NB4 (cell line): Measurements from ENCODE around the gene AUTS2.

Experiments used
- DNase-seq: peaks from one replicate; pipeline ENCODE4 v3.0.0; 2010; ENCODE audit warnings: low read depth
- H3K4me3 ChIP-seq: one replicate; pipeline ENCODE4 v1.5.1; 2011; ENCODE audit warnings: mild to moderate bottlenecking, low read depth, low read length, moderate library complexity
- MYC ChIP-seq: IDR thresholded peaks from 2 replicates; pipeline ENCODE4 v1.6.1; 2011; ENCODE audit warnings: low read depth, low read length
- POLR2A ChIP-seq: IDR thresholded peaks from 2 replicates; pipeline ENCODE4 v1.6.1; 2011; ENCODE audit warnings: mild to moderate bottlenecking; ENCODE audit not compliant: insufficient read length; ENCODE audit errors: extremely low read depth
- TF ChIP-seq, protein P1 (sequence below): IDR thresholded peaks from one replicate; pipeline ENCODE4 v1.5.1; 2012; ENCODE audit warnings: low read depth, low read length
- TF ChIP-seq, protein P2 (sequence below): IDR thresholded peaks from 2 replicates; pipeline ENCODE4 v1.6.1; 2011; ENCODE audit warnings: low read depth, low read length

AUTS2 gene

DNA sequence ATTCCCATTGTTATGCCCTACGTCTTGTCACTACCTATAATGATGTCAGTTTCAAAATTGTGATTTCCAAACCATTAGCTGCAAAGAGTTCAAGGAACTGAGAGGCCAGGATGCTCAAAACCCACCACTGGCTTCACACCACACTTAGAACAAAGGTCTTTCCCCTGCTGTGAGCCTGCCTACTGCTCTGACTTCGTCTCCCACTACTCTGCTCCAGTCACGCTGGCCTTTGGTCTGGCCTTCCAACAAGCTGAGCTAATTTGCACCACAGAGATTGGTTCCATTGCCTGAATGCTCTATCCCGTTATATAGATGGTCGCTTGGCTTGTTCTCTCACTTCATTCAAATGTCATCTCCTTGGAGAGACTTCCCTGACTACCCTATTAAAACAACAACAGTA lies 961.5 kb downstream of the AUTS2 start:
- H3K4me3 ChIP-seq = no peak overlapping the region
- TF ChIP-seq POLR2A = no peak
- TF ChIP-seq, protein P1, sequence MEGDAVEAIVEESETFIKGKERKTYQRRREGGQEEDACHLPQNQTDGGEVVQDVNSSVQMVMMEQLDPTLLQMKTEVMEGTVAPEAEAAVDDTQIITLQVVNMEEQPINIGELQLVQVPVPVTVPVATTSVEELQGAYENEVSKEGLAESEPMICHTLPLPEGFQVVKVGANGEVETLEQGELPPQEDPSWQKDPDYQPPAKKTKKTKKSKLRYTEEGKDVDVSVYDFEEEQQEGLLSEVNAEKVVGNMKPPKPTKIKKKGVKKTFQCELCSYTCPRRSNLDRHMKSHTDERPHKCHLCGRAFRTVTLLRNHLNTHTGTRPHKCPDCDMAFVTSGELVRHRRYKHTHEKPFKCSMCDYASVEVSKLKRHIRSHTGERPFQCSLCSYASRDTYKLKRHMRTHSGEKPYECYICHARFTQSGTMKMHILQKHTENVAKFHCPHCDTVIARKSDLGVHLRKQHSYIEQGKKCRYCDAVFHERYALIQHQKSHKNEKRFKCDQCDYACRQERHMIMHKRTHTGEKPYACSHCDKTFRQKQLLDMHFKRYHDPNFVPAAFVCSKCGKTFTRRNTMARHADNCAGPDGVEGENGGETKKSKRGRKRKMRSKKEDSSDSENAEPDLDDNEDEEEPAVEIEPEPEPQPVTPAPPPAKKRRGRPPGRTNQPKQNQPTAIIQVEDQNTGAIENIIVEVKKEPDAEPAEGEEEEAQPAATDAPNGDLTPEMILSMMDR = no peak
- no peak for TF ChIP-seq MYC
- TF ChIP-seq, protein P2, sequence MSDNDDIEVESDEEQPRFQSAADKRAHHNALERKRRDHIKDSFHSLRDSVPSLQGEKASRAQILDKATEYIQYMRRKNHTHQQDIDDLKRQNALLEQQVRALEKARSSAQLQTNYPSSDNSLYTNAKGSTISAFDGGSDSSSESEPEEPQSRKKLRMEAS = no peak

DNA sequence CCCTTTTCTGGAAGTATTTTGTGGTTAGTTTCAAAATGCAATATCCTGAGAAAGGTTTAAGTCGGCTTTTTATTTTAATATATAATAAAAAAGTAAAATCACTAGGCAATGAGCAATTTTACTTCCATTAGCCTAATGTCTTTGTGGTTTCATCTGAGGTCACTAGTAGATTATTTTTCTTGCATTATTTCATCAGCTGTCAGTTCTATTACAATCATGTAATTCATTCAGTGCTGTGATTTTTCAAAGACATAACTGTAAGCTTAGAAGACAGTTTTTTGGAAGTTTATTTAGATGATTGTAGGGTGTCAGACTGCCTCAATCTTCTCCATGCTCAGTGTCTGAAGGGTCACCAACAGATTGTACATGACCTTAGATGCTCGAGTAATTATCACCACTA lies 965.7 kb downstream of the AUTS2 start:
- no peak for DNase-seq
- H3K4me3 ChIP-seq = no peak overlapping the region
- TF ChIP-seq MYC (no peak), POLR2A (no peak)
- TF ChIP-seq, protein P1 = no peak
- TF ChIP-seq, protein P2 = no peak

More for the DNA sequence above, 961.5 kb downstream of the AUTS2 start:
- DNase-seq = no peak

DNA sequence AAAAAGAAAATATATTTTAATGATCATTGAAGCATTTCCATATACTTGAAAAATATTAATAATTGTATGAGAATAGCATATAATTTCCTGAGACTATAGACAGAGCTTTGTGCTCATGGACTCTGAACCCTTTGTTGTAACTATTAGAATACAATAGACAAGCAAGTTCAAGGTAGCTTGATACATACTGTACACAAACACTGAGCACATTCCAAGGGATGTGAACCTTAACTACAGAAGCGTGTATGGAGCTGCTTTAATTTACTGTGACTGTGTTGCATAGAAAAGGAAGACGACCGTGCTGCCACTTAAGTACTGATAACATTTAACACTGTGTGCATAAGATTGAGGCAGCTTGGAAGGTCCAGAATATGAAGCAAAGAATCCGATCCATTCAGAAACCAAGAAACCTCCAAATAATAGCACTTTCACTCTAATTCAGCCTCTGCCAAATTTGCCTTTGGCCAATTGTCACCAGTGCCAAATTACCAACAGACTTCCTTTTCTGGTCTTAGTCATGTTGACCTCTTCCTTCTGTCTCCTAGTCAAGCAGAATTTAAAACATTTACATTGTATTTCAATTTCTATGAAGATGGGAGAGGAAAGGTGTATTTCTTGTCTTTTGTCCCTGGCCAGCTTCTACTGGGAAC lies 967.6 kb downstream of the AUTS2 start:
- TF ChIP-seq, protein P1 = no peak
- TF ChIP-seq MYC (no peak), POLR2A (no peak)
- TF ChIP-seq, protein P2 = no peak
- peak; percentile 26 for DNase-seq

DNA sequence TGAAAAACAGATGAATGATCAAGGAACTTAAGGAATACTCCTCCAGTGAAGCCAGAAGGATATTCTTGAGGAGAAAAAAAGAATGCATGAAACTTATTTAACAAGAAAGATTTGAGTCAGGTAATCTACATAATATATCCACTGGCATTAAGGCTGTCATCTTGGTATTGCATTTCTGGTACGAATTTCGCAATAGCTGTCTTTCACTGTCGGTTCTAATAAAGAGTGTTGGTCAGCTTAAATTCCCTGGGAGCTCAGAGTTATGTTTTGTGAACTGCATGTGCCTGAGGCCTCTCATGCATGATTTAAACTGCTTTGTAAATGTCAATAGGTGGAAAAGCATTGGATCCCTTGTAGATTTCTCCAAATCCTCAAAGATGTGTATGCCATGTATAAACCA lies 968.4 kb downstream of the AUTS2 start:
- no peak overlapping the region for H3K4me3 ChIP-seq
- DNase-seq = peak; percentile 76
- TF ChIP-seq MYC (no peak), POLR2A (no peak)
- TF ChIP-seq, protein P2 = no peak
- TF ChIP-seq, protein P1 = no peak

More for the DNA sequence above, 967.6 kb downstream of the AUTS2 start:
- no peak overlapping the region for H3K4me3 ChIP-seq

DNA sequence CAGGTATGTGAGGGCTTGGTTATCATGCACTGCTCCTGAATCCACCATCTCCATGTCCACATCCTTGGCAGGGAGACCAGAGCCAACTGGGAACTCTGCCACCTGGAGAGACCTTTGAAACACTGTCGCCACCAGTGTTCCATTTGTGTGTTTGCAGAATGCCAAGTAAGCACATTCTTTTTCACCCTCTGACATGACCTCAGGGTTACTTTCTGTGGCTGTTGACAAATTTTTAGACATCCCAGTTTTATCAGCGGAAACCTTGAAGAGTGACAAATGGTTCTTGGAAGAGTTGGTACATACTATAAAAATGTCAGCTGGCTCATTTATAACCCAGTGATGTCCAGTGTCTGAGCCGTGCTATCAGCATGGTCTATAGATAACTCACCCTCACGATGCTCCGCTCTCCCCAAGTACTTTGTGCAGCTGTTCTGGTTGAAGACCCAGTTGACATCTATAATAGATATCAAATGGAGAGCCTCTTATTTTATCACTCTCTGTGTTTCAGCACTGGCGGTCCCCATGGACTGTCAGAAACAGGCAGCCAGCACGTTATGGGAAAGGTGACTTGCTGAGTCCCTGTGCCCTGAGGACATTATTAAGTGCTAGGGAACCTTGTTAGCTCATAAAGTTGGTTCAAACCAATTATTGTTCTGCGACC lies 970.5 kb downstream of the AUTS2 start:
- no peak overlapping the region for H3K4me3 ChIP-seq
- TF ChIP-seq MYC (no peak), POLR2A (no peak)
- TF ChIP-seq, protein P1 = no peak
- TF ChIP-seq, protein P2 = no peak
- no peak for DNase-seq
